T-helper 2 cell treated with Interferon-gamma antibody and Interleukin-4, amounts not matched to agents 5 μg/mL and 100 μg/mL, for 36 hours (primary cell): Measurements from ENCODE around the gene CAMTA1.

Source experiments
- DNase-seq: peaks from one replicate; pipeline ENCODE4 v3.0.0; 2021; ENCODE audit warnings: low spot score
- H3K27ac Mint-ChIP-seq: one replicate; pipeline ENCODE4 v1.8.0; 2021; ENCODE audit warnings: mild to moderate bottlenecking, mixed read lengths
- H3K27me3 Mint-ChIP-seq: one replicate; pipeline ENCODE4 v1.8.0; 2021; ENCODE audit warnings: low read depth, mixed read lengths
- H3K36me3 Mint-ChIP-seq: one replicate; pipeline ENCODE4 v1.8.0; 2021; ENCODE audit warnings: low read depth, mixed read lengths
- H3K4me1 Mint-ChIP-seq: one replicate; pipeline ENCODE4 v1.8.0; 2021; ENCODE audit warnings: low read depth, mixed read lengths
- H3K4me3 Mint-ChIP-seq: one replicate; pipeline ENCODE4 v1.8.0; 2022; ENCODE audit warnings: mild to moderate bottlenecking, moderate library complexity, mixed read lengths
- H3K9me3 Mint-ChIP-seq: one replicate; pipeline ENCODE4 v1.8.0; 2021; ENCODE audit warnings: mixed read lengths

CAMTA1 gene

DNA sequence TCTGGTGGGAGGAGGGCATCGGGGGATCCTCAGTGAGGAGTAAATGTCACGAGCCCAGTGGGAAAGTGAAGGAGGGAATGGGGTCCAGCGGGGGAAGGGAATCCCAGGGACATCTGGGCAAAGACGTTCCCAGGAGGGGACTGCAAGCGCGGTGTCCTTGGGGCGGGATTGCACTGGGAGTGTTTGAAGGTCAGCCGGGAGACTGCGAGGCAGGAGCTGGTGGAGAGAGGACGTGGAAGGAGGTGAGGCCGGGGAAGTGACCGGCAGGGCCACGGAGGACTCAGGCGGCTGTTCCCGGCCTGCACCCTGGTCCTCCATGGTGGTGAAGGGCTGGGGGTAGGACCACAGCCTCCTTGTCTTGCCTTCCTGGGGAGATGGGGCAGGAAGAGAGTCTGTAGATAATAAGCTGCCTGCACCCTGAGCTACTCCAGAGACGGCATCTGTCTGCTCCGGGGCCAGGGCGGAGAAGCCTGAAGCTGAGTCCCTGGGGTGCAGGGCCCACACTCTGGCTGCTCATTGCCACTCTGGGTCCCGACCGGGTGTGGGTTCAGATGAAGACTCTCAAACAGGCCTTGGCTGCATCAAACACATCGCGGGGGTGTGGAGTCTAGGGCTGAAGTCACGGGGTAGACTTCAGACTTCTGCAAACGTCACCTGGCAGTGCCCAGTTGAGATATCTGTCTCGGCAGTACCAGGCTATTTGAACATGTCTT, 264.8 kb downstream of the CAMTA1 start:
- Mint-ChIP-seq H3K27me3 (no peaks in the 10 kb centered on the region), H3K4me1 (no peaks in the 10 kb centered on the region), H3K4me3 (no peak overlapping the region), H3K36me3 (no peaks in the 10 kb centered on the region), H3K27ac (no peak overlapping the region), H3K9me3 (no peaks in the 10 kb centered on the region)
- no peak for DNase-seq

DNA sequence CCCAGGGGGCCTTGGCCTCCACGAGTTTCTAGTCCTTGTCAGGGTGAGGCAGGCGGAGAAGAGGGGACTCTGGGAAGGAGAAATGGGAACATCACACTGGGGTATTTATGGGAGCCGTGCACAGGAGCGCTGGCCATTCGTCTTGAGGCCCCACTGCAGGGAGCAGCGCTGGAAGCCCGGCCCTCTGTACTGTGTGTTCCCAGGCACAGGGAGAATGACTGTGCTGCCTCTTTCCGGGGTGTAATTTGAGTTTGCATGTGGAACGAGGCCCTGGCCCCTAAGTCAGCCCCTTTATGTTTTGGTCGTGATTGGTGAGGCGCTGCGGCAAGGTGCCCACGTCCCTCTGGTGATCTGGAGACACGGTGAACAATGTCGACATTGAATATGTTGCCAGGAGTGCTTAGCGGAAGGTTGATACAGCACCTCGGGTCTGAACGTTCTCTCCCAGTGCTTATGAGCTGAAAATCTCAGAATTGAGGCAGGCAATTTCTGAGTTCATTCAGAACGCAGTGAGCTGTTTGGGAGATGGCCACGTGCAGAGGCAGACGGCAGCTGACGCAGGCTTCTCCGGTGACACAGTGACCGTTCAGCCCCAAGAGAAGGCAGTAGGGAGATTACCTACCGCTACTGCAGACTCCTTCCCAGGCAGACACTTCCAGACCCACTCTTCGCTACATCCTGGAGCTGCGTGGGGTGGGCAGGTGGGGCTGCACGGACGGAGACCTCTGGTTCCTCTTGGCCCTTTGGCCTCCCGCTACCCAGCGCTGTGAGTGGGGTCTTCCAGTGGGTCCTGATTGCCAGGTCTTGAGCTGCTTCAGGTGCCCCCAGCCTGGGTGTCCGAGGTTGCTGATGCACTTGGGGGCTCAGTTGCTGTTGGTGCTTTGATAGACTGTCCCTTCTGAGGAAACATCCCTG, 265.8 kb downstream of the CAMTA1 start:
- no peaks in the 10 kb centered on the region for H3K36me3 Mint-ChIP-seq
- no peaks in the 10 kb centered on the region for H3K9me3 Mint-ChIP-seq
- H3K4me1 Mint-ChIP-seq, result no peaks in the 10 kb centered on the region
- H3K27ac Mint-ChIP-seq, result no peak overlapping the region
- no peak overlapping the region for H3K4me3 Mint-ChIP-seq
- no peaks in the 10 kb centered on the region for H3K27me3 Mint-ChIP-seq
- no peak for DNase-seq

DNA sequence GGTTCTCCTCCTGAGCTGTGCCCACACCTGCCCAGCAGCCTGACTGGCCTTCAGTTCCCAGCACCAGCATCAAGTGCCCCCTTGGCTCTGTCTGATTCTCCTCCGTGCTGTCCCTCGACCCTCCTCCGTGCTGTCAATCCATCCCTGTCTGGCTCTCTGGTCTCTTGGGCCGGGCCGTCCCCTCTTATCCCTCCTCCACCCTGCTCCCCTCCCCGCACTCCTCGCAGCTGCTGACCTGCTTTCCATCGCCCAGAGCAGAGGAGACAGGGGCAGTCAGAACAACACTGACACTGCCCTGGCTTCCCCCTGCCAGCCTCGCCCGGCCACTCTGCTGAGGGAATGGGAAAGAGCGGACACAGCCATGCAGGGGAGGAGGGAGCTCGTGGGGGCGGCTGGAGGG, 267.4 kb downstream of the CAMTA1 start:
- Mint-ChIP-seq H3K4me1 (no peaks in the 10 kb centered on the region), H3K36me3 (no peaks in the 10 kb centered on the region), H3K27me3 (no peaks in the 10 kb centered on the region), H3K27ac (no peak overlapping the region), H3K4me3 (no peak overlapping the region), H3K9me3 (no peaks in the 10 kb centered on the region)
- DNase-seq, result no peak

DNA sequence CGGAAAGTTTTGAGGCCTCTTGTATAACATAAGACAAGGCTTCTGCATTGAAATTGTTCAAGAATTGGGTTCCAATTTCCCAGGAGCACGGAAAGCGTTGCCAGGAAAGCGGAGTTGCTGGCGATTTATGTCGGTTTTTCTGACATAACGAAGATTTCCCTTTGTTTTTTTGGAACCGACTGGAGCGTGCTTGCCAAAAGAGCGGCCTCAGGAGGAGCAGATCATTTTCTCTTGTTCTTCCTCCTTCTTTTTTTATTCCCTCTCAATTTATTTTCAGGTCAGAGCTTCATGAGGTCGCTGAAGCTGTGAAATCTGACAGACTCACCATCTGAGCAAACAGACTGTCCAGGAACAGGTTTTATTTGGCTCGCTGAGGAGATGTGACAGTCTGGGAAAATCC, 275.5 kb downstream of the CAMTA1 start:
- Mint-ChIP-seq H3K27ac (no peak overlapping the region), H3K27me3 (no peaks in the 10 kb centered on the region)
- DNase-seq, result no peak

DNA sequence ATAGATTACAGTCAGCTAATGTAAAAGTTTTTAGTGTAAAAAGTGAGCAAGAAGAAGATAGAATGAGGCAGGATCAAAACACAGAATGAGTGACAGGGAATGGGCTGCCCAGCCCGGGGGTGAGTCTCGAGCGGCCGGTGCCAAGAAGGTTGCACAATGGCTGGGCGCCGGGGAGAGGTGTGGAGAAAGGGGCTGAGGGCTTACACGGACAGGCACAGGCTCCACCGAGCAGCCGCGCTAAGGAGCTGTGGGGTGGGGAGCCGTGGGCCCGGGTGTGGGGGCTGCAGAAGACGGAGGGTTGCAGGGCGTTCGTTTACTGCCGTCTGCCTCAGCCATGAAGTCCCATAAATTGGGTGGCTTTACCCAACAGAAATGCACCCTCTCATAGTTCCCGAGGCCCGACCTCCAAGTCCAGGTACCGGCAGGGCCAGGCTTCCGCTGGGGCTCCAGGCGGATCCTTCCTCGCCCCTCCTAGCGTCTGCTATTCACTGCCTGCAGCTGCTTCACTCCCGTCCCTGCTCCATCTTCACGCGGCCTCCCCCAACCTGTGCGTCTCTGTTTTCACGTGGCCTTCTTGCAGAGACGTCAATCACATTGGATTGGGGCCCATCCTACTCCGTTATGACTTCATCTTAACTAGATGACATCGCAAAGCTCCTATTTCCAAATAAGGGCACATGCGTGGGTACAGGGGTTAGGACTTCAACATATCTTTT, 277.2 kb downstream of the CAMTA1 start:
- no peak for DNase-seq

More for the DNA sequence above, 275.5 kb downstream of the CAMTA1 start:
- H3K36me3 Mint-ChIP-seq, result no peaks in the 10 kb centered on the region
- H3K9me3 Mint-ChIP-seq, result no peaks in the 10 kb centered on the region
- H3K4me1 Mint-ChIP-seq, result no peaks in the 10 kb centered on the region
- no peak overlapping the region for H3K4me3 Mint-ChIP-seq

GRCh38 chr1:7063981-7064380, 278.7 kb downstream of the CAMTA1 start:
- Mint-ChIP-seq H3K36me3 (no peaks in the 10 kb centered on the region), H3K4me1 (no peaks in the 10 kb centered on the region), H3K9me3 (no peaks in the 10 kb centered on the region), H3K27me3 (no peaks in the 10 kb centered on the region), H3K4me3 (no peak overlapping the region), H3K27ac (no peak overlapping the region)
- no peak for DNase-seq

More for the DNA sequence above, 277.2 kb downstream of the CAMTA1 start:
- Mint-ChIP-seq H3K36me3 (no peaks in the 10 kb centered on the region), H3K27me3 (no peaks in the 10 kb centered on the region), H3K4me1 (no peaks in the 10 kb centered on the region), H3K4me3 (no peak overlapping the region), H3K27ac (no peak overlapping the region), H3K9me3 (no peaks in the 10 kb centered on the region)

DNA sequence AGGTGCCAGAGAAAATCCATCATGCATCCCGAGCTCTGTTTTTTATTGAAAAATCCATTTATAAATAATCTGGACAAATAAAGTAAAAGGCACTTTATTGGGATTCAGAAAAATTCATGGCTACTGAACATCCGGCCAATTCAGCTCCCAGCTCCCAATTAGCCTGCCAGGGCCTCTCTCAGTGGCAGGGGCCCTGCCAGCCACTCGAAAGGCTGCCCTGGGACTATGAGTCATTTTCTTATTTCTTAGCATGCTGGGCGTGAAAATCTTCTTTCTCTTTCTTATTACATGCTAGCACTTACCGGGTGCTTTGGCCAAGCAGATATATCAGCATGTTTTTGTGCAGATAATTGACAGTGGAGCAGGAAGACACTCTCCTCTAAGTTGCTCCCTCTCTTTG, 283.3 kb downstream of the CAMTA1 start:
- H3K4me1 Mint-ChIP-seq, result no peaks in the 10 kb centered on the region

DNA sequence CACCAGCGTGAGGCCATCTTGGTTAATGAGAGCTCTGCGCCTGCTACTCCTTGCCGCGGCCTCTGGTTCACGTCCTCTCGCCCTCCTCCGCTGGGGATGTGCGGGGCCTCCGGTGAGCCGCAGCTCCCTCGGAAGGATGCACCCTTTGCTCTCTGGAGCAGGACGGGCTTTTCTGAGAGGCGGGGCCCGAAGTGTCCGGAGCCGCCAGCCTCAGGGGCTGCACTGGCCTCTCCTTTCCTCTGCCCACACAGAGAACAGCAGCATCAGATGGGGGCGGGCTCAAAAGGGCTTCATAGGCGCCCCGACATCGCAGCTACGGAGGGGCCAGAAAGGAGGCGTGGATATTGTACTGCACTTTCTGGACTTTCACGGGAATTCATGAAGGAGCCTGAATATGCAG, 284.7 kb downstream of the CAMTA1 start:
- H3K36me3 Mint-ChIP-seq, result no peaks in the 10 kb centered on the region
- no peak for DNase-seq
- no peaks in the 10 kb centered on the region for H3K9me3 Mint-ChIP-seq
- H3K4me3 Mint-ChIP-seq, result no peak overlapping the region
- H3K27ac Mint-ChIP-seq, result no peak overlapping the region
- no peaks in the 10 kb centered on the region for H3K4me1 Mint-ChIP-seq
- peaks cover 8% of the 10 kb centered on the region for H3K27me3 Mint-ChIP-seq

More for the DNA sequence above, 283.3 kb downstream of the CAMTA1 start:
- H3K27ac Mint-ChIP-seq, result no peak overlapping the region
- no peak for DNase-seq
- H3K27me3 Mint-ChIP-seq, result peaks cover 8% of the 10 kb centered on the region
- H3K9me3 Mint-ChIP-seq, result no peaks in the 10 kb centered on the region
- H3K36me3 Mint-ChIP-seq, result no peaks in the 10 kb centered on the region
- H3K4me3 Mint-ChIP-seq, result no peak overlapping the region

GRCh38 chr1:7070389-7071029, 285.3 kb downstream of the CAMTA1 start:
- Mint-ChIP-seq H3K27ac (no peak overlapping the region), H3K4me3 (no peak overlapping the region), H3K4me1 (no peaks in the 10 kb centered on the region), H3K9me3 (no peaks in the 10 kb centered on the region), H3K36me3 (no peaks in the 10 kb centered on the region), H3K27me3 (peaks cover 8% of the 10 kb centered on the region)
- peak; percentile 27 for DNase-seq

DNA sequence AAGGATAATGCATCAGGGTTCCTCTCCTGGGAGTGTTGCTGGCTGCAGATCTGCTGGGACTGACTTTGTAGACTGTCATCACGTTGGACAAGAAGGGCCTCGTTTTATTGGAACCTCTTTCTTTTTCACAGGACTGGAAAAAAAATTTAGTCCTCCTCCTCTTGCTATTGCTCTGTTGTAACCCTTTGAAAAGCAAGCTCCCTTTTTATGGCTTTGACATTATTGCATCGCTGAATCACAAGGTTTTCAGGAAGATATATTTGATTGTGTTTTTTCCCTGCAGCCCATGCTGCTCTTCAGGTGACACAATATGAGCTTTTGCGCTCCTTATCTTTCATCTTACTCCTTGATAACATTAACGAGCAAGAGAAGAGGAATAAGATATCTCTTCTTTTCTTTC, 290.9 kb downstream of the CAMTA1 start:
- H3K4me3 Mint-ChIP-seq, result no peak overlapping the region
- DNase-seq, result no peak
- no peak overlapping the region for H3K27ac Mint-ChIP-seq
- no peaks in the 10 kb centered on the region for H3K36me3 Mint-ChIP-seq
- no peaks in the 10 kb centered on the region for H3K4me1 Mint-ChIP-seq
- H3K9me3 Mint-ChIP-seq, result no peaks in the 10 kb centered on the region
- no peaks in the 10 kb centered on the region for H3K27me3 Mint-ChIP-seq

- H3K9me3 Mint-ChIP-seq, result no peaks in the 10 kb centered on the region
Measured at GRCh38 chr1:7076572-7076971, 291.3 kb downstream of the CAMTA1 start.

GRCh38 chr1:7077136-7077535, 291.9 kb downstream of the CAMTA1 start:
- no peaks in the 10 kb centered on the region for H3K4me1 Mint-ChIP-seq
- H3K4me3 Mint-ChIP-seq, result no peak overlapping the region
- no peaks in the 10 kb centered on the region for H3K36me3 Mint-ChIP-seq
- no peaks in the 10 kb centered on the region for H3K9me3 Mint-ChIP-seq
- H3K27ac Mint-ChIP-seq, result no peak overlapping the region
- DNase-seq, result no peak
- H3K27me3 Mint-ChIP-seq, result no peaks in the 10 kb centered on the region

More at GRCh38 chr1:7076572-7076971, 291.3 kb downstream of the CAMTA1 start:
- no peak overlapping the region for H3K27ac Mint-ChIP-seq
- no peak for DNase-seq
- no peaks in the 10 kb centered on the region for H3K27me3 Mint-ChIP-seq
- no peaks in the 10 kb centered on the region for H3K4me1 Mint-ChIP-seq
- no peaks in the 10 kb centered on the region for H3K36me3 Mint-ChIP-seq
- no peak overlapping the region for H3K4me3 Mint-ChIP-seq

- no peak for DNase-seq
- H3K4me3 Mint-ChIP-seq, result no peak overlapping the region
- H3K27me3 Mint-ChIP-seq, result no peaks in the 10 kb centered on the region
- no peaks in the 10 kb centered on the region for H3K36me3 Mint-ChIP-seq
- no peaks in the 10 kb centered on the region for H3K4me1 Mint-ChIP-seq
- H3K9me3 Mint-ChIP-seq, result no peaks in the 10 kb centered on the region
- no peak overlapping the region for H3K27ac Mint-ChIP-seq
Measured at GRCh38 chr1:7077970-7078369, 292.7 kb downstream of the CAMTA1 start.
